HL-60 (cell line): Measurements from ENCODE around the gene SCYL3.

ENCODE experiments used
- DNase-seq, 2 experiments: peaks; one replicate each; pipeline ENCODE4 v3.0.0-alpha.2; 2010 to 2020; ENCODE audit warnings: low read depth in 1 of 2, low spot score in 1 of 2
- H3K27ac ChIP-seq: fragments of 250-450 bp; sonication (Bioruptor Pico); replicated peaks from 2 replicates; pipeline ENCODE4 v1.5.1; 2020; ENCODE audit warnings: mild to moderate bottlenecking, moderate library complexity
- H3K27me3 ChIP-seq: fragments of 250-450 bp; sonication (Bioruptor Pico); 2 replicates; pipeline ENCODE4 v1.5.1; 2021; ENCODE audit warnings: mild to moderate bottlenecking, moderate library complexity; ENCODE audit not compliant: insufficient read depth, poor library complexity, severe bottlenecking
- H3K4me3 ChIP-seq: replicated peaks from 2 replicates; pipeline ENCODE4 v1.5.1; 2011; ENCODE audit warnings: mild to moderate bottlenecking, control low read depth, low read length; ENCODE audit not compliant: insufficient read depth
- CTCF ChIP-seq: IDR thresholded peaks from one replicate; pipeline ENCODE4 v1.5.1; 2011; ENCODE audit warnings: low read length, control low read depth, inconsistent platforms; ENCODE audit not compliant: insufficient read depth
- GABPA ChIP-seq: IDR thresholded peaks from 2 replicates; pipeline ENCODE4 v1.6.1; 2012; ENCODE audit warnings: low read depth
- POLR2AphosphoS5 ChIP-seq: IDR thresholded peaks from 2 replicates; pipeline ENCODE4 v1.6.1; 2012; ENCODE audit warnings: low read depth
- REST ChIP-seq: IDR thresholded peaks from 2 replicates; pipeline ENCODE4 v1.6.1; 2012; ENCODE audit warnings: low read depth; ENCODE audit not compliant: insufficient replicate concordance
- SPI1 ChIP-seq: IDR thresholded peaks from 2 replicates; pipeline ENCODE4 v1.6.1; 2012; ENCODE audit warnings: low read depth, mild to moderate bottlenecking, borderline replicate concordance

SCYL3 gene

GRCh38 chr1:169802888-169803287 lies 90.8 kb downstream of the SCYL3 start:
- no peak for DNase-seq
- TF ChIP-seq CTCF (no peak), GABPA (no peak), REST (no peak), SPI1 (peak; percentile 67), POLR2AphosphoS5 (no peak)
- Histone ChIP-seq H3K27me3 (no peaks in the 10 kb centered on the region), H3K27ac (no peak overlapping the region), H3K4me3 (no peak overlapping the region)
